Stimulated activated CD8-positive, alpha-beta memory T cell treated with anti-CD3 and anti-CD28 coated beads, Interleukin-12 subunit alpha, Interleukin-12 subunit beta, amount 100 ng/mL, for 1 hour (primary cell): ENCODE data around the gene ATXN3.
A peak's percentile ranks its signal among the peaks of the same experiment; 100 is the strongest.

Source experiments
- DNase-seq: peaks from one replicate; pipeline ENCODE4 v3.0.0-alpha.2; 2020; ENCODE audit warnings: low read depth

The ATXN3 gene

DNA sequence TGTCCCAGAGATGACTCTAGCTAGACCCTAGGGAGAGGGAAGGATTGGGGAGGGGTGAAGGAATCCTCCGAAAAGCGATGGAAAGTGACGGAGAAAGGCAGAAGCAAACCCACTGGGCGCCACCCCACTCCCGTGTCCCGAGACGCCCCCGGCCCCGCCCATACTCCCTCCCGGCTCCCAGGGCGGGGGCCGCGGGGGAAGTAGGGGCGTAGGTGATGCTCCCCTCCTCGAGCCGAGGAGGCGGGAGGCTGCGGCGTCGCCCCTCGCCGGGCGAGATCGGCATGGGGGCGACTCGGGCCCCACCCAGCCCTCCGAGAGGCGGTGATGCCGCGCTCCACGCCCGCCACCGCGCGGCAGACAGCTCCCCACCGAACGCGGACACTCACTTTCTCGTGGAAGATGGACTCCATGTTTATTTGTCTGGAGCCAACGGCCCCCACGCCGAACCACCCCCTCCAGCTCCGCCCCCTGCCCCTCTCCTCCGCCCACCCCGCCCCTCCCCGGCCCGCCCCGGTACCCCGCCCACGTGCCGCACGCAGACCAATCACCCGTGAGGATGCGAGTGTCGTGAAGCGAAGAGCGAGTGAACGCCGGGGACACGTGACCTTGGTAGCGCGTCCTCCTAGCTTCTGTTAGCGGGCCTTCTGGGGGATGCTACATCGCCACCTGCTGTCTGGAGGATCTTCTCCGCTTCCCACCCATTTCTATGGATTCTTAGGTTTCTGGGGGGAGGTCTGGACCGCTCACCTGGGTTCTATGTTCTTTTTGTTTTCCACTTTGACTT, at the start of gene ATXN3:
ATXN3 (minus strand) TSS at position 440 of the 784 bp plus-strand sequence; CDS start at position 410, 30 bp downstream.
- peak; percentile 92 for DNase-seq

DNA sequence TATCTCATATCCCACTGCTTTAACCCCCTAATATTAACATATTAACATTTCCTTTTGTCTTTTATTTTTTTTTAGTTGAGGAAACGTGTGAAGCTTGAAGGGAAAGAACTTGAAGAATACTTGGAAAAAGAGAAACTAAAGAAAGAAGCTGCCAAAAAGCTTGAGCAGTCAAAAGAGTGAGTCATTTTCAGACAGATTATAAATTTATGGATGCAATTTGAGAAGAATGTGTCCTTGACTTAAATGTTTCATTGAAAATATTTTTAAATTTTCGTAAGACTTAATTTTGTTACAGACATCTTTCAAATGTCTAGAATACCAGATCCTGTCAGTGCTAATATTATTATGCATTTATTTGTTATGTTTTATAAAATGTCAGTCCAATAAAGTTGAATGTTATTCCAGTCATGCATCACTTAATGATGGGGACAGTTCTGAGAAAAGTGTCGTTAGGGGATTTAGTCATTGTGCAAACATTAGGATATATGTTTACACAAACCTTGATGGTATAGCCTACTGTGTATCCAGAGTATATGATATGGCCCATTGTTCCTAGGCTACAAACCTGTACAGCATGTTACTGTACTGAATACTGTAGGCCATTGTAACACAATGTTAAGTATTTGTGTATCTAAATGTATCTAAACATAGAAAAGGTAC, 48.0 kb upstream of the ATXN3 start:
- DNase-seq: no peak

DNA sequence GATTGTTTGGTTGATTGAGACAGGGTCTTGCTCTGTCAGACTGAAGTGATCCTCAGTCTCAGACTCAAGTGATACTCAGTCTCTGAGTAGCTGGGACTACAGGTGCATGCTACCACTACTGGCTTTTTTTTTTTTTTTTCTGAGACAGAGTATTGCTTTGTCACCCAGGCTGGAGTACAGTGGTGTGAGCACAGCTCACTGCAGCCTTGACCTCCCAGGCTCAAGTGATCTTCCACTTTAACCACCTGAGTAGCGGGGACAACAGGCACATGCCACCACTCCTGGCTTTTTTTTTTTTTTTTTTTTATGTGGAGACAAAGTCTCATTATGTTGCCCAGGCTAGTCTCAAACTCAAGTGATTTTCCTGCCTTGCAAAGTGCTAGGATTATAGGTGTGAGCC, 47.2 kb upstream of the ATXN3 start:
- DNase-seq: no peak

DNA sequence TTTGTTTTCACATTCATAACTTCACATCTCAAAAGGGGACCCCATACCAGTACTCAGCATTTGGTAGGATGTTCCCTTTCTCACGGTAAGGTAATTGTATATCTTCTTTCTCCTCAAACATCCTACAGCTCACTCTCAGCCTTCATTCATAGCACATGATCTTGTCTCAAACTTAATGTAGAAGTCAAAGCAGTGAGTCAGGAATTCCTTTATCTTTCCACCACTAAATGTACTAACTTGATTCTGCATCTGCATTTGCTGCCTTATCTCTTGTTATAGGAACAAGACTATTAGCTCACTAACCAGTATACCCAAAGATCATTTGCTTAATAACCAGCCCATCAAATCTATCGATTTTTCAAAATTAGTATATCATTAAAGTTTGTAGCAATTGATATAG, 38.3 kb upstream of the ATXN3 start:
- no peak for DNase-seq

DNA sequence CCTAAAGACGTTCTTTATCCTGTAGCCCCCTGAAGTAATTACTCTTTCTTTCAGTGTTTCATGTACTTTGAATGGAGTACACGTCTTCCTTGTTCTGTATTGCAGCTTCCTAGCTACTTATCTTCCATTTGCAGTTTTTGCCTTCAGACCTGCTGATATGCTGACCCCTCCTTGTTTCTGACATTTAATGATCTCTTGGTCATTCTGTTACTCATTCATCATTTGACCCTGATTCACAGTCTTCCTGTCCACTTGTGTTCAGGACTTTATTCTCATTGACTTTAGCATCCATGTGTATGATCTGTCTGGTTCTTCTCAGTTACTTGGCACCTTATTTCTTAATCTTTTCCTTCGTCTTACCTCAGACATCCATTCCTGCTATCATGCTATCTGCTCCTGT, 37.6 kb upstream of the ATXN3 start:
- no peak for DNase-seq

DNA sequence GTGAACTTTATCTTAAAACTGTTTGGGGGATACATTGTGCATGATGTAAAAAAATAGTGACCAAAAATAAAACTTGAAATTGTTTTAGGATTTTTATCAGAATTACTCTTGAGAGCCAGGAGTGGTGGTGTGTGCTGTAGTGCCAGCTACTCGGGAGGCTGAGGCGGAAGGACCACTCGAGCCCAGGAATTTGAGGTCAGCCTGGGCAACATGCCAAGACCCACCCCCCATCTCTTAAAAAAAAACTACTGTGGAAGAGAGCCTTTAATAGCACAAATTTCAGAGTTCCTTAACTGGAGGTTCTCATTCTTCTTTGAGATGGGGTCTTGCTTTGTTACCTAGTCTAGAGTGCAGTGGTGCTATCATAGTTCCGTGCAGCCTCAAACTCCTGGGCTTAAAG, 36.9 kb upstream of the ATXN3 start:
- no peak for DNase-seq

DNA sequence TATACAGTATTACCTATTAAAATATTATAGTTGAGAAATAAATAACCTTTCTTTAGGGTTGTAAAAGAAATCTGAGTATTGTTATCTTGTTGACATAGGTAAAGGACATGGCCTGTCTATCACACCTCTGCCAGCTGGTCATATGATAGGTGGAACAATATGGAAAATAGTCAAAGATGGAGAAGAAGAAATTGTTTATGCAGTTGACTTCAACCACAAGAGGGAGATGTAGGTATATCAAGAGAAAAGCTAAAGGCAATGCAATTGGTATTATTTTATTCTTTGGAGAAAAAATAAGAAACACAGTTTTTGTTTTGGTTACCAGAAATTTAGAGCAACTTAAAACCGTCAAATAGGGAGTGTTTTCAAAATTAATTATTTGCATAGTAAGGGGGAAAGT, 28.9 kb upstream of the ATXN3 start:
- no peak for DNase-seq

DNA sequence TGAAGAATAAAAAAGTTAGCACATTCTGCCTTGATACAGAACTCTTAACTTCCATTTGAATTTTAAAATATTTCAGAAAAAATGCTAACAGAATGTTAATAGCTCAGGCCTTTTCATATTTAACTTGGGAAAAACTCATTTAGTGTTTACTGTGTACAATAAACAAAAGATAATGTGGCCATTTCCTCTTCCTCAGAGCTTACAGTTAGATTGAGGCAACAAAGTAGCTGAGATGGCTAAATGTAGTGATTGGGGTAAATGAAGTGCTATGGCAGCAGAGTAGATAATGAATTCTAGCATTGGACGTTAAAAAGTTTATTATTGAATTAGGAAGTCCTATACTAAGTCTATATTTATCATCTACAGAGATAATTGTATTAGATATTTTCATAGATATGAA, 28.1 kb upstream of the ATXN3 start:
- DNase-seq: no peak

DNA sequence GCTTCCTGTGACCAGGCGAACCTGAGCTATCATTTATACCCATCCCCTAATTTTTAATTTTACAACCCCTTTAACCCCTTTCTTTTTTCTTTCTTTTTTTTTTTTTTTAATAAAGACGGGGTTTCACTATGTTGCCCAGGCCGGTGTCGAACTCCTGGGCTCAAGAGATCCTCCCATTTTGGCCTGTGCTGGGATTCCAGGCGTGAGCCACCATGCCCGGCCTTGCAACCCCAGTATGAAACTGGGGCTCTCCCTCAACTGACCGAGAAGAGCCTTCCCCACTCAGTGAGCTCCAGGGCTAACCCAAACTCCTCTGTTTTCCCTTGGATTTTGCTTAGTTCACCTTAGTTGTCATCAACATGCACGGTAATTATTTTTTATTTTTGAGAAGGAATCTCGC, 16.4 kb upstream of the ATXN3 start:
- no peak for DNase-seq

DNA sequence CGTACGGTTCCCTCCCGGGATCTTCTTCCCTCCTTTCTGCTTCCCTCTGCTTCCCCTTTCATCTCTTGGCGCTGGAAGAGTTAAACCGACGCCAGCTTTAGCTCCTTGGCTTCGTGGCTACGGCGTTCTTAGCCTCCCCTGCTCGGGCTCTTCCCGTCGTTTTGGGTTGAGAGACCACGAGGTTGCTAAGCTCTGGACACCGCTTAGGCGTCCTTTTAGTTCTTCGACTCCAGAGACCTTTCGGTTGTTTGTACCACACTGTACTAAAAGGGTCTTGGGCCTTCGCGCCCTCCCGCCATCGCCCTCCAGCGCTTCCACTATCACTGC, 15.9 kb upstream of the ATXN3 start:
- no peak for DNase-seq

DNA sequence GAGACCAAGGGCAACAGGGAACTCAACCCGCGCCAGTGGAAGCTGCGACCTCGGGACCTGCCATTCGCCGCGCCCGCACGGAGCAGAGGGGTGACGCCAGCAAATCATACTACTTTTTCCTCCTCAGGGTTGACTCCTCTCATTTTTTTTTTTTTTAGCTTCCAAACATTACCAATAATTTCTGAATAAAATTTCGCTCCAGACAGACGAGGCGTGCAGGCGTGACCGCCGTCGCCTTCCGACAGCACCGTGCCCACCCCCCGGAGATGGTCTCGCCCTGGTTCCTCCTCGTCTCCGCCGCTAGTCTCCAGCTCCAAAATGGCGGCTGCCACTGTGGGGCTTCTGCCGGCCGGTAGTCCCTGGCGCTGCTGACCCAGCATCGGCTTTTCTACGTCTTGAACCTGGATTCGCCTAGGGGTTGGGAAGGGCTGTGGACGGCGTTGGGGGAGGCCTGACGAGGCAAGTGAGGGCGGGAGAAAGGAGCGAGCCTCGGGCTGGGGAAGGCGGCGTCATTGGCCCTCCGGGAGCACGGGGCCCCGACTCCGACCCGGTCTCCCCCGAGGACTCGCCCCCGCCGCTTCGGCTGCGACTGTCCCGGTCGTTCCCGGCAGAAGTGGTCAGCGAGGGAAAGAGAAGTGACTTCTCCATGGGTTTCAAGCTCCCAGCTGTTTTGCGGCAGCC, 15.4 kb upstream of the ATXN3 start, which contains the start of the genes CPSF2 and NDUFB1:
CPSF2 (plus strand) TSS at position 300 of the 681 bp plus-strand sequence. CDS start 9,016 bp downstream, outside the sequence.
NDUFB1 (minus strand) TSS at position 37 of the 681 bp plus-strand sequence. CDS start 4,069 bp downstream, outside the sequence.
- DNase-seq: peak; percentile 73

DNA sequence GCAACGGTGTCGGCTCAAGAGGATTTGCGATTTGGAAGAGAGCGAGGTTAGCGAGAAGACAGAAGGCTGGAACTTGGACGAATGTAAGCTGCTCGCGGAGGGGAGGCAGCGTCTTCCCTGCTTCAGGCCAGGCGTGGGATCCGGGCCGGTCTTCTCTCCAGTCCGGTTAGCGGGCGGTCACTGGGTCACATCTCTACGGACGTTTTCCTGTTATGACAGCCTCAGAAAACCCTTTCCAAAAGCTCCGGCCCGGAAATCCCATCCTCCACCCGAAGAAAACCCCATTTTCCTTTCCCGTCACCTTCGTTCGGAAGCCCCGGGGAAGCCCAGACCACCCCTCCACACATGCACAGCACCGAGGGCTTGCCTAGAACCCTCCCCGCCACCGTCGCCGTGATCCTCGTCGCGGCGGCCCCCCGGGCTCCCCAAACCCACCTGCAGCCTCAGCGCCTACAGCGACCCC, 14.9 kb upstream of the ATXN3 start:
- DNase-seq: no peak

DNA sequence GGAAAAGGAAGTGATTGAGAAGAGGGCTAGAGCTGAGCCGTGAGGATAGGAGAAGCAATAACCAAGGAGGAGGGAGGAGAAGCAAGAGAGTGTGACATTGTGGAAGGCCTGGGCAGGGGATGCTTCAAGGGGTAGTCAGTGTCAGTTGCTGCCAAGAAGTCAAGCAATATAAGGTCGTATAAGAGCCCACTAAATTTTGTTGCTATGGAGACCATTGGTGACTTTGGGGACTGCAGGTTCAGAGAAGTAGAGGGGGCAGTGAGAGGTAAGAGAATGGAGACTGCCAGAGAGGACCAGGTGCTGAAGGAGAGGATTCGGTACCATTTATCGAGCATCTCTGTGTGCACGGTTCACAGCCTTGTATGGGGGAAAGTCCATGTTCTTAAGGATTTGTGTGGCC, 3.1 kb upstream of the ATXN3 start:
- no peak for DNase-seq

DNA sequence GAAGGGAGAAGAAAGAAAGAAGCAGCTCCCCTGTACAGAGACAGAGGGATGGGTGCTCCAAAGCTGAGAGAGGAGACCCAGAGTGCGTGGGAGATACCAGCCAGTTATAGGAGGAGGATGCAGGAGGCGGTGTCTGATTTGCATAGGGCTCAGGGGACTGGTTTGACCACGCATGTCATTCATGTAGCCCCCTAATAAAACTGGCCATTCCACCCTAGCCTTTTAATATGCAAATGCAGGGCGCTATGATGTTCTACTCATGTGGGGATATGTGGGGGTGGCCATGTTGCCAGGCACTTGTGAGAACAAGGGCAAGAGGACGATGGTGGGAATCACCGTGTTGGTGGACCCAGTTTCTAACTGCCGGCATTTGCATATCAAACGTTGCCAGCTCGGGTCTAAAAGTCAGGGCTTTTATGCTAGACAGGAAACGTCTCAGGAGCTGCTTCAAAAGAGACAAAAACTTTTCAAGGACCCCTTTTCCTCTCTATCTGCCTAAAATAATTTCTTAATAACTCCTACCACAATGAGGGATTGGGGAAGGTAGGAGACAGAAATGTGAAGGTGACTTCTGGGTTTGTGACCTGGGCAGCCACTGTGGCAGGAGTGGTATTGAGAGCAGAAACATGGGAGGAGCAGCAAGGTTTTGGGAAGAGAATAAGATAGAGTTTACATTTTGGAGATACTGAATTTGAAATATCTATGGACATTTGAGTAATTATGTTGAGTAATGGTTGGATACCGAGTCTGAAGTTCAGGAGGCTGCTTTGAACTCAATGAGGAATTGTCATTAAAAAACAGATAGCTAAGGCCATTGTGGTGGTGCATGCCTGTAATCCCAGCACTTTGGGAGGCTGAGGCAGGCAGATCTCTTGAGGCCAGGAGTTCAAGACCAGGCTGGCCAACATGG, 2.2 kb upstream of the ATXN3 start:
- DNase-seq: no peak

DNA sequence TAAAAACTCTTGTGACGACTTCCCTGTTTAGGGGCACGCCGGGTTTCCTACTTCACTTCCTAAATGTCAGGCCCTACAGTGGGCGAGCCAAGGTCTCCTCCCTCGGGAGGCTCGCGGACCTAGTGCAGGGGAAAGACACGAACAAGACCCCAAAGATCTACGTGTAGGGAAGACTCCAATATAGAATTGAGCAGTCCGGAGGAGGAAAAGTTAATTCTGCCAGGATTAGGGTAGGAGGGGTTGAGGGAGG, 564 bp downstream of the ATXN3 start:
- DNase-seq: no peak

DNA sequence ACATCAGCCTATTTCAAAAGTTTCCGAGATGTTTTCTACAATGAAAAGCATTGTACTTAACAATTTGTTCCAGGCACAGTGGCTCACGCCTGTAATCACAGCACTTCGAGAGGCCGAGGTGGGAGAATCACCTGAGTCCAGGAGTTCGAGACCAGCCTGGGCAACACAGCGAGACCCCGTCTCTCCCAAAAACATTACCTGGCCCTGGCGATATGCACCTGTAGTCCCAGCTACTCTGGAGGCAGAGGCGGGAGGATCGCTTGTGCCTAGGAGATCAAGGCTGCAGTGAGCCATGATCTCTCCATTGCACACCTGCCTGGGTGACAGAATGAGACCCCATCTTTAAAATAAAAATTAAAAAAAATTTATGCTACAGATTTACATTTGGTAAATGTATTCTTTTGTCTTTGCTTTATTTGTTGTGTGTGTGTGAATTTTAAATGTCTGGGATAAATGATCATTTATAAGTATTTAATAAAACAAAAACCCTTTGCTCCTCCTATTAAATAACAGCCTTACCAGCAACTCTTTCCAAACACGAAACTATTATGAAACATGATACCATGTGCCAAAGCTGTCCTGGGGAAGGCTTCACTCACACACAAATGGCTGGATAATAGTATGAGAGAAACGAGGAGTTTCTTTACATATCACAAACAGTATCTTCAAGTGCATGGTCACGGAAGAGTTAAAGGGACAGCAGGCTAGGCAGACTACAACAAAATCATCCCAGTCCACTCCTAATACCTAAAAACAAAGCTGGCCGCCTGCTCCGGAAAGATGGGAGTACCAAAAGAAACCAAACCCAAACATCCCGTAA, 1.1 kb downstream of the ATXN3 start:
- DNase-seq: no peak

DNA sequence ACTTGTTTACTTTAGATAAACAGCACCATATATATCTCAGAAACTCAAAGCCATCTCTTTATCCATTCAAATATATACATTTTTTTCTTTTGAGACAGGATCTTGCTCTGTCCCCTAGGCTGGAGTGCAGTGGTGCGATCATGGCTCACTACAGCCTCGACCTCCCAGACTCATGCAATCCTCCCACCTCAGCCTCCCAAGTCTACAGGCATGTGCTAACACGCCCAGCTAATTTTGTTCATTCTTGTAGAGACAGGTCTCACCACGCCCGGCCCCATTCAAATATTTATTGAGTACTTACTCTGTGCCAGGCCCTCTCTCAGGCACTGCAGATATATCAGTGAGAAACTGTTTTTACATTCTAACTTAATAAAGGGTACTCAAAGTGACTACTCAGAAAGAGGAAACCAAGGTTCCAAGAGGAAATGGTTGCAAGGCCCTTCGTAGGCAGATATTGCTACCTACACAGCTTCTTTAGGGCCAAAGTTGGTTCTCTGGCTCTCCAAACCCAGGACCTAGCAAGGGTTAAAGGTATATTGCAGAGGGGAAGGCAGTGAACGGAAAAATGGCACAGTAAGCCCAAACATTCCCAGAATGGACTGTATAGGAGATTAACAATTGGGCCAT, 2.9 kb downstream of the ATXN3 start:
- DNase-seq: no peak

DNA sequence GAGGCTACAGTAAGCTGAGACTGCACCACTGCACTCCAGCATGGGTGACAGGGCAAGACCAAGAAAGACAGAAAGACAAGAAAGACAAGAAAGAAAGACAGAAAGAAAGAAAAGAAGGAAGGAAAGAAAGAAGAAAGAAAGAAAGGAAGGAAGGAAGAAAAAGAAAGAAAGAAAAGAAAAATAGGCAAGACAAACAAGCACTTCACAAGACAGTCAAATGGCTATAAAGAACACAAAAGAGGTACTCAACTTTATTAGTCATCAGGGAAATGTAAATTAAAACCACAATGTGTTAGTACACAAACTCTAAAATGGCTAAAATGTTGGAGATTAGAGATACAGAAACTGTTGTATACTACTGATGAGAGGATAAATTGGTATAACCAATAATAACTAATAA, 6.6 kb downstream of the ATXN3 start:
- DNase-seq: no peak

DNA sequence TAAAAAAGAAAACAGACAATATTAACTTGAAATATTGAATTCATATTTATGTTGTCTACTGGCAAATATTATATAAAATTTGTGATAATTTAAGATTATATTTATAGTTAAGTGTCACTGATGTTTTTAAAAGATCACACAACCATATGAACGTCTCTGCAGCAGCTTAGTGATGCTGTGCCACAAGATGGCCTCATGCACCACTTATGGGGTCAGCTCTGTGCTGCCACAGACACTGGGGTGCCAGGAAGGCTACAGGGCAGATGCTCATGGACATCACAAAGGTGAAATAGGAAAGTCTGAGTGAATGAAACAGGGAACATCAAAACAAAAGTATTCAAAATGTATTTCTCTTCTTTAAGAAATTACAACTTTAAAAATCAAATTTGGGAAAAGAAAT, 13.1 kb downstream of the ATXN3 start:
- no peak for DNase-seq

DNA sequence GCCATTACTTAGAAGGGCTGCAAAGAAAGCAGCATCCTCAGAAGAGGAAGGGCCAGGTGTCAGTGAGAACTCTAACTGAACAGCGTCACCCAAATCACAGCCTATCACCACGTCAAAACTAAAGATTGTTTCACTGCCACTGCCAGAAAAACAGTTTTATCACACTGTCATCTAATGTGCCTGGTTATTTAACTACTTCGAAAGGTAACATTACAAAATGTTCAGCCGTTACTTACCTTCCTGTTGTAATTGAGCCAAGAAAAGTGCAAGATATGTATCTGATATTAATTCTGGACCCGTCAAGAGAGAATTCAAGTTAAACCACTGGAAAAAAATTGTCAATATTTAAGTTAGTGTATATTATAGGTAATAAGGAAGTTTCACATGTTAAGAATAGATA, 17.9 kb downstream of the ATXN3 start:
- no peak for DNase-seq

DNA sequence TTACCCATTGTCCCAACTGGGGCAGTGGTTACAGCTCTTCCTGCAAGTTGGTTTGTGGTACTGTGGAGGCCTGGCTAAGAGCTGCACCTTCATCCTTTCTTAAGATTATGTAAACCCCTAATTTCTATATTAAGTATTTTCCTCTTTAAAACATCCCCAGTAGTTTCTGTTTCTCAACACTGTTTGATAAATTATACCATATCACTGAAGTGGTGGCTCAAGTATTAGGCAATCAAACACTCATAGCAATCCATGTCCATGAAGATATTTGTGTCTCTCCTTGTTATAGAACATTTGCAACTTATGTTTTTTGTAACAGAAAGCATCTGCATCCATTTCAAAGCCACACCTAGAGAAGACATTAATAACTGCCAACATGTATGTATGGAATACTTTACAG, 31.8 kb downstream of the ATXN3 start:
- no peak for DNase-seq
